ENCODE data around the gene BEX4. TPM values are rescaled to one million over a fixed set of nuclear protein-coding genes. Genes with fewer than 3 reads are reported as not detected.

The BEX4 gene
- polyA plus RNA-seq, 1 donor from 2014 or later = 417 TPM

GRCh38 chrX:103254171-103254824 is 39.4 kb downstream of the BEX4 start:
- TF ChIP-seq CTCF (IDR thresholded peaks at IDR 0.05; ENCODE audit: poor library complexity, severe bottlenecking) (no peak), EZH2 (IDR thresholded peaks at IDR 0.05; ENCODE audit: borderline replicate concordance, insufficient read depth, low read length, poor library complexity, severe bottlenecking) (no peak), MXI1 (conservative IDR thresholded peaks at IDR 0.05; ENCODE audit: poor library complexity, severe bottlenecking) (peak; percentile 6), SMC3 (conservative IDR thresholded peaks at IDR 0.05; ENCODE audit: poor library complexity) (peak; percentile 12), RAD21 (conservative IDR thresholded peaks at IDR 0.05) (peak; percentile 12), POLR2AphosphoS5 (IDR thresholded peaks at IDR 0.05) (peak; percentile 38), TAF1 (IDR thresholded peaks at IDR 0.05; ENCODE audit: low read depth) (no peak), REST (IDR thresholded peaks at IDR 0.05; ENCODE audit: borderline replicate concordance) (no peak), EP300 (conservative IDR thresholded peaks at IDR 0.05; ENCODE audit: poor library complexity, severe bottlenecking) (no peak)
- no peaks in the 10 kb centered on the region for H4K20me1 ChIP-seq (ENCODE audit: insufficient read depth)
- H3K79me2 ChIP-seq (replicated peaks; ENCODE audit: insufficient read depth, low read length) = no peaks in the 10 kb centered on the region
- no peaks in the 10 kb centered on the region for H3K9me3 ChIP-seq (ENCODE audit: low read length)
- no peaks in the 10 kb centered on the region for H3F3A ChIP-seq (ENCODE audit: insufficient read depth, low read length, poor library complexity, severe bottlenecking)
- H2AFZ ChIP-seq (ENCODE audit: low read depth, low read length) = peak overlapping the region; percentile 40
- H3K4me2 ChIP-seq (ENCODE audit: low read length) = peak overlapping the region; percentile 82
- H3K36me3 ChIP-seq (ENCODE audit: insufficient read depth, low read length) = no peaks in the 10 kb centered on the region
- no peaks in the 10 kb centered on the region for H3K9me2 ChIP-seq (ENCODE audit: insufficient read depth, low read length)
- peak overlapping the region; percentile 97 for H3K27ac ChIP-seq (ENCODE audit: low read length)
- peak overlapping the region; percentile 75 for H3K4me3 ChIP-seq (ENCODE audit: low read length)
- peak overlapping the region; percentile 93 for H3K9ac ChIP-seq (ENCODE audit: low read length)
- no peaks in the 10 kb centered on the region for H3K27me3 ChIP-seq (ENCODE audit: insufficient read depth, low read depth, low read length)

GRCh38 chrX:103254921-103255493 is 40.1 kb downstream of the BEX4 start, which contains the start of gene TCEAL8:
TSS of gene TCEAL8 (minus strand) at chrX:103255155. CDS start at chrX:103253979, 1,176 bp downstream.
- H3K4me3 ChIP-seq (ENCODE audit: low read length) = peak within 1 kb of the TSS; percentile 75
- H3F3A ChIP-seq (ENCODE audit: insufficient read depth, low read length, poor library complexity, severe bottlenecking) = no peaks in the 10 kb centered on the region
- no peaks in the 10 kb centered on the region for H3K9me2 ChIP-seq (ENCODE audit: insufficient read depth, low read length)
- H3K79me2 ChIP-seq (replicated peaks; ENCODE audit: insufficient read depth, low read length) = no peaks in the 10 kb centered on the region
- H4K20me1 ChIP-seq (ENCODE audit: insufficient read depth) = no peaks in the 10 kb centered on the region
- peak within 1 kb of the TSS; percentile 97 for H3K27ac ChIP-seq (ENCODE audit: low read length)
- no peaks in the 10 kb centered on the region for H3K36me3 ChIP-seq (ENCODE audit: insufficient read depth, low read length)
- H2AFZ ChIP-seq (ENCODE audit: low read depth, low read length) = peak within 1 kb of the TSS; percentile 69
- H3K27me3 ChIP-seq (ENCODE audit: insufficient read depth, low read depth, low read length) = no peaks in the 10 kb centered on the region
- no peaks in the 10 kb centered on the region for H3K9me3 ChIP-seq (ENCODE audit: low read length)
- TF ChIP-seq CTCF (IDR thresholded peaks at IDR 0.05; ENCODE audit: poor library complexity, severe bottlenecking) = peak; percentile 13
- no peak for TF ChIP-seq SMC3 (conservative IDR thresholded peaks at IDR 0.05; ENCODE audit: poor library complexity)
- peak; percentile 90 for TF ChIP-seq POLR2AphosphoS5 (IDR thresholded peaks at IDR 0.05)
- peak; percentile 69 for TF ChIP-seq REST (IDR thresholded peaks at IDR 0.05; ENCODE audit: borderline replicate concordance)
- peak; percentile 55 for TF ChIP-seq TAF1 (IDR thresholded peaks at IDR 0.05; ENCODE audit: low read depth)
- no peak for TF ChIP-seq EZH2 (IDR thresholded peaks at IDR 0.05; ENCODE audit: borderline replicate concordance, insufficient read depth, low read length, poor library complexity, severe bottlenecking)
- peak; percentile 31 for TF ChIP-seq EP300 (conservative IDR thresholded peaks at IDR 0.05; ENCODE audit: poor library complexity, severe bottlenecking)
- no peak for TF ChIP-seq RAD21 (conservative IDR thresholded peaks at IDR 0.05)
- peak; percentile 14 for TF ChIP-seq MXI1 (conservative IDR thresholded peaks at IDR 0.05; ENCODE audit: poor library complexity, severe bottlenecking)
- H3K9ac ChIP-seq (ENCODE audit: low read length) = peak within 1 kb of the TSS; percentile 93
- peak within 1 kb of the TSS; percentile 82 for H3K4me2 ChIP-seq (ENCODE audit: low read length)

Measured in neural cell (in vitro differentiated cells).